OCI-LY1 (cell line): ENCODE data around the gene RNF214.

Source experiments
- H2AFZ ChIP-seq: fragments of 200-600 bp; sonication (generic), shearing (Covaris generic); 2 replicates; pipeline ENCODE4 v1.6.0; 2014; ENCODE audit warnings: antibody characterized with exemption, mild to moderate bottlenecking, low read length
- H3F3A ChIP-seq: fragments of 200-600 bp; sonication (generic), shearing (Covaris generic); 2 replicates; pipeline ENCODE4 v1.6.0; 2014; ENCODE audit warnings: mild to moderate bottlenecking, antibody characterized with exemption, low read length, moderate library complexity; ENCODE audit not compliant: insufficient read depth
- H3K27ac ChIP-seq: fragments of 200-600 bp; sonication (generic); 2 replicates; pipeline ENCODE4 v1.5.1; 2014; ENCODE audit warnings: low read length, mixed run types, mild to moderate bottlenecking, low read depth; ENCODE audit not compliant: poor library complexity, severe bottlenecking
- H3K27me3 ChIP-seq: fragments of 200-600 bp; sonication (generic); 2 replicates; pipeline ENCODE4 v1.6.0; 2014; ENCODE audit warnings: antibody characterized with exemption, mild to moderate bottlenecking, low read length, moderate library complexity; ENCODE audit not compliant: insufficient read depth
- H3K36me3 ChIP-seq: fragments of 200-600 bp; sonication (generic); 2 replicates; pipeline ENCODE4 v1.6.1; 2014; ENCODE audit warnings: mild to moderate bottlenecking, antibody characterized with exemption, low read length, moderate library complexity, mixed read lengths; ENCODE audit not compliant: insufficient read depth
- H3K4me1 ChIP-seq: fragments of 200-600 bp; sonication (generic); 2 replicates; pipeline ENCODE4 v1.5.1; 2014; ENCODE audit warnings: mild to moderate bottlenecking, low read length, moderate library complexity; ENCODE audit not compliant: insufficient read depth, severe bottlenecking
- H3K4me2 ChIP-seq: fragments of 200-600 bp; sonication (generic), shearing (Covaris generic); 2 replicates; pipeline ENCODE4 v1.6.1; 2014; ENCODE audit warnings: low read length
- H3K4me3 ChIP-seq: fragments of 200-600 bp; sonication (generic); 2 replicates; pipeline ENCODE4 v1.5.1; 2014; ENCODE audit warnings: low read length, low read depth, mild to moderate bottlenecking, mixed read lengths; ENCODE audit not compliant: poor library complexity, severe bottlenecking
- H3K79me2 ChIP-seq: fragments of 200-600 bp; shearing (Covaris generic); 2 replicates; pipeline ENCODE4 v1.6.1; 2016; ENCODE audit warnings: mixed run types, low read length, mixed read lengths; ENCODE audit not compliant: insufficient read depth
- H3K9ac ChIP-seq: fragments of 200-600 bp; sonication (generic), shearing (Covaris generic); 2 replicates; pipeline ENCODE4 v1.6.1; 2014; ENCODE audit warnings: mild to moderate bottlenecking, low read length, mixed read lengths
- H3K9me2 ChIP-seq: fragments of 200-600 bp; sonication (generic), shearing (Covaris generic); 2 replicates; pipeline ENCODE4 v1.6.1; 2014; ENCODE audit warnings: low read depth, mild to moderate bottlenecking, low read length, mixed read lengths
- H3K9me3 ChIP-seq: fragments of 200-600 bp; shearing (Covaris generic); 2 replicates; pipeline ENCODE4 v1.6.1; 2014; ENCODE audit warnings: low read length, mixed read lengths
- H4K20me1 ChIP-seq: fragments of 200-600 bp; sonication (generic), shearing (Covaris generic); 2 replicates; pipeline ENCODE4 v1.6.0; 2016; ENCODE audit warnings: mild to moderate bottlenecking, low read length; ENCODE audit not compliant: insufficient read depth
- EZH2 ChIP-seq: fragments of 200-600 bp; sonication (generic), shearing (Covaris generic); IDR thresholded peaks from 2 replicates; pipeline ENCODE4 v1.8.0; 2017; ENCODE audit warnings: borderline replicate concordance, mixed run types, mild to moderate bottlenecking, antibody characterized with exemption, low read length, moderate library complexity, mixed read lengths
- TF ChIP-seq, protein P1 (sequence below): fragments of 200-600 bp; sonication (generic), shearing (Covaris generic); IDR thresholded peaks from 2 replicates; pipeline ENCODE4 v1.5.1; 2017; ENCODE audit warnings: mild to moderate bottlenecking, antibody characterized with exemption, low read length, moderate library complexity, mixed read lengths

Gene RNF214

DNA sequence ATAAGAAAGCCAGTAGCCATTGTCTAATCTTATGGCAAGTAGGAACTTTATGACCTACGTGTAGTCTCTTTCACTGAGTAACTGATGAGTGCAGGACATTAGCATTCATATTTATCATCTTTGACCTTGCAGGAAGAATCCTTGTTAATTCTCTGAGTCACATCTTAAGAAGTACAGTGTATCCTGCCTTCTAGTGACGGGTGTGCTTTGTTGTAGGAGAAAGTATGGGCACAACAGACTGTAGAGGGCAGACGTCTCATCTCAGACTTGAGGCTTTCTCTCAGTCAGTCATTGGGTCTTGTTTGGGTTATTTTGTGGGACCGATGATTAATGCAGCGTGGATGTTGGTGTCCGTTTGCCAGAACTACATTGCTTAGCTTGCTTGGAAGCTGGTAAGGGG, 6.8 kb downstream of the RNF214 start:
- TF ChIP-seq EZH2, result no peak
- TF ChIP-seq, protein P1, sequence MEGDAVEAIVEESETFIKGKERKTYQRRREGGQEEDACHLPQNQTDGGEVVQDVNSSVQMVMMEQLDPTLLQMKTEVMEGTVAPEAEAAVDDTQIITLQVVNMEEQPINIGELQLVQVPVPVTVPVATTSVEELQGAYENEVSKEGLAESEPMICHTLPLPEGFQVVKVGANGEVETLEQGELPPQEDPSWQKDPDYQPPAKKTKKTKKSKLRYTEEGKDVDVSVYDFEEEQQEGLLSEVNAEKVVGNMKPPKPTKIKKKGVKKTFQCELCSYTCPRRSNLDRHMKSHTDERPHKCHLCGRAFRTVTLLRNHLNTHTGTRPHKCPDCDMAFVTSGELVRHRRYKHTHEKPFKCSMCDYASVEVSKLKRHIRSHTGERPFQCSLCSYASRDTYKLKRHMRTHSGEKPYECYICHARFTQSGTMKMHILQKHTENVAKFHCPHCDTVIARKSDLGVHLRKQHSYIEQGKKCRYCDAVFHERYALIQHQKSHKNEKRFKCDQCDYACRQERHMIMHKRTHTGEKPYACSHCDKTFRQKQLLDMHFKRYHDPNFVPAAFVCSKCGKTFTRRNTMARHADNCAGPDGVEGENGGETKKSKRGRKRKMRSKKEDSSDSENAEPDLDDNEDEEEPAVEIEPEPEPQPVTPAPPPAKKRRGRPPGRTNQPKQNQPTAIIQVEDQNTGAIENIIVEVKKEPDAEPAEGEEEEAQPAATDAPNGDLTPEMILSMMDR, result no peak
- H4K20me1 ChIP-seq, result no peaks in the 10 kb centered on the region
- no peaks in the 10 kb centered on the region for H3F3A ChIP-seq
- peaks cover under 1% of the 10 kb centered on the region for H3K4me1 ChIP-seq
- no peak overlapping the region for H3K9ac ChIP-seq
- H3K9me2 ChIP-seq, result no peaks in the 10 kb centered on the region
- no peaks in the 10 kb centered on the region for H3K79me2 ChIP-seq
- no peak overlapping the region for H3K4me2 ChIP-seq
- no peak overlapping the region for H3K27ac ChIP-seq
- no peaks in the 10 kb centered on the region for H3K27me3 ChIP-seq
- H2AFZ ChIP-seq, result no peak overlapping the region
- H3K9me3 ChIP-seq, result no peaks in the 10 kb centered on the region
- H3K36me3 ChIP-seq, result peaks cover 11% of the 10 kb centered on the region; the same call in 1 of the 2 replicates
- no peak overlapping the region for H3K4me3 ChIP-seq

DNA sequence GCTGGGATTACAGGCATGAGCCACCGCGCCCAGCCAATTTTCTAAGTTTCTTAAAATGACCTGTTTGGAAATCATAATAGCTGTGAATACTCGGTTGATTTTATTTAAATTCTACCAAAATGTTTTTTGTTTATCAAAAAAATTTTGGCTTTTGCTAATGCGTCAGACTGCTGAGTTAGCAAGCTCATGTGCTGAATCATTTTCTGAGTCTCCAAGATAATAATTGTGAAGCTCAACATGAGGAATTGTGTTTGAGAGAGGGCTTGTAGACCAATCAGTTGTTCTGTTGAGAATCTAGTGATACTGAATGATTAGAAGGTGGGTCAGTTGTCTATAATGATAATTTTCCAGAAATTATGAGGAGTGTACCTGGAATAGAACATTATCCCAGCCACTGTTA, 15.9 kb downstream of the RNF214 start:
- H3K27ac ChIP-seq, result no peak overlapping the region
- H3K27me3 ChIP-seq, result no peaks in the 10 kb centered on the region

GRCh38 chr11:117249571-117249970, 17.1 kb downstream of the RNF214 start:
- no peak overlapping the region for H3K4me3 ChIP-seq
- H3K4me2 ChIP-seq, result no peak overlapping the region
- H3K9me2 ChIP-seq, result no peaks in the 10 kb centered on the region
- H3K79me2 ChIP-seq, result no peaks in the 10 kb centered on the region
- no peak overlapping the region for H3K27ac ChIP-seq
- H3K27me3 ChIP-seq, result no peaks in the 10 kb centered on the region
- H3K4me1 ChIP-seq, result no peaks in the 10 kb centered on the region
- H4K20me1 ChIP-seq, result no peaks in the 10 kb centered on the region
- TF ChIP-seq, protein P1, result no peak
- no peak for TF ChIP-seq EZH2
- no peaks in the 10 kb centered on the region for H3F3A ChIP-seq
- no peak overlapping the region for H2AFZ ChIP-seq
- H3K36me3 ChIP-seq, result peaks cover 30% of the 10 kb centered on the region
- no peaks in the 10 kb centered on the region for H3K9me3 ChIP-seq
- no peak overlapping the region for H3K9ac ChIP-seq

More for the DNA sequence above, 15.9 kb downstream of the RNF214 start:
- no peak overlapping the region for H3K4me2 ChIP-seq
- H3K4me3 ChIP-seq, result no peak overlapping the region
- H3K4me1 ChIP-seq, result no peaks in the 10 kb centered on the region
- H4K20me1 ChIP-seq, result no peaks in the 10 kb centered on the region
- no peaks in the 10 kb centered on the region for H3F3A ChIP-seq
- no peaks in the 10 kb centered on the region for H3K9me3 ChIP-seq
- no peaks in the 10 kb centered on the region for H3K9me2 ChIP-seq
- H3K9ac ChIP-seq, result no peak overlapping the region
- no peaks in the 10 kb centered on the region for H3K79me2 ChIP-seq
- TF ChIP-seq, protein P1, result no peak
- TF ChIP-seq EZH2, result no peak
- H3K36me3 ChIP-seq, result peaks cover 39% of the 10 kb centered on the region
- H2AFZ ChIP-seq, result no peak overlapping the region
